ENCODE results near the gene MDM1.

- TF ChIP-seq, protein P1, sequence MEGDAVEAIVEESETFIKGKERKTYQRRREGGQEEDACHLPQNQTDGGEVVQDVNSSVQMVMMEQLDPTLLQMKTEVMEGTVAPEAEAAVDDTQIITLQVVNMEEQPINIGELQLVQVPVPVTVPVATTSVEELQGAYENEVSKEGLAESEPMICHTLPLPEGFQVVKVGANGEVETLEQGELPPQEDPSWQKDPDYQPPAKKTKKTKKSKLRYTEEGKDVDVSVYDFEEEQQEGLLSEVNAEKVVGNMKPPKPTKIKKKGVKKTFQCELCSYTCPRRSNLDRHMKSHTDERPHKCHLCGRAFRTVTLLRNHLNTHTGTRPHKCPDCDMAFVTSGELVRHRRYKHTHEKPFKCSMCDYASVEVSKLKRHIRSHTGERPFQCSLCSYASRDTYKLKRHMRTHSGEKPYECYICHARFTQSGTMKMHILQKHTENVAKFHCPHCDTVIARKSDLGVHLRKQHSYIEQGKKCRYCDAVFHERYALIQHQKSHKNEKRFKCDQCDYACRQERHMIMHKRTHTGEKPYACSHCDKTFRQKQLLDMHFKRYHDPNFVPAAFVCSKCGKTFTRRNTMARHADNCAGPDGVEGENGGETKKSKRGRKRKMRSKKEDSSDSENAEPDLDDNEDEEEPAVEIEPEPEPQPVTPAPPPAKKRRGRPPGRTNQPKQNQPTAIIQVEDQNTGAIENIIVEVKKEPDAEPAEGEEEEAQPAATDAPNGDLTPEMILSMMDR (IDR thresholded peaks at IDR 0.05), result no peak
- TF ChIP-seq POLR2A (IDR thresholded peaks at IDR 0.05), result no peak
- no peak for TF ChIP-seq POLR2AphosphoS5 (IDR thresholded peaks at IDR 0.05)
Observed at GRCh38 chr12:68344126-68344525, 12.0 kb upstream of the MDM1 start.
